SK-N-SH (cell line): ENCODE measurements around the gene XRCC3.
A peak's percentile ranks its signal among the peaks of the same experiment; 100 is the strongest.

Source experiments
- ELF1 ChIP-seq: IDR thresholded peaks from 2 replicates; pipeline ENCODE4 v1.4.0; 2012
- EP300 ChIP-seq, 2 experiments: IDR thresholded peaks; 2 replicates each; pipeline versions ENCODE4 v1.4.0 to v1.6.1; 2012; ENCODE audit warnings: borderline replicate concordance in 1 of 2, low read depth in 1 of 2, low read length in 1 of 2
- EZH2phosphoT487 ChIP-seq: fragments of 200-600 bp; sonication (generic); IDR thresholded peaks from 2 replicates; pipeline ENCODE4 v1.6.1; 2017; ENCODE audit warnings: low read depth, mixed run types, mild to moderate bottlenecking, antibody characterized with exemption, moderate library complexity, borderline replicate concordance
- GABPA ChIP-seq: IDR thresholded peaks from 2 replicates; pipeline ENCODE4 v1.4.0; 2012; ENCODE audit warnings: low read depth, mild to moderate bottlenecking
- JUND ChIP-seq: IDR thresholded peaks from 2 replicates; pipeline ENCODE4 v1.4.0; 2012
- MXI1 ChIP-seq: IDR thresholded peaks from 2 replicates; pipeline ENCODE4 v1.6.1; 2012; ENCODE audit warnings: mild to moderate bottlenecking, low read depth, low read length, improper control_type of control experiment
- NFIC ChIP-seq: IDR thresholded peaks from 2 replicates; pipeline ENCODE4 v1.4.0; 2012; ENCODE audit warnings: borderline replicate concordance
- POLR2AphosphoS5 ChIP-seq: IDR thresholded peaks from 2 replicates; pipeline ENCODE4 v1.6.1; 2012; ENCODE audit warnings: low read depth, low read length
- TF ChIP-seq, protein P1 (sequence below): fragments of 200-600 bp; sonication (generic); IDR thresholded peaks from 2 replicates; pipeline ENCODE4 v1.6.1; 2017; ENCODE audit warnings: antibody characterized with exemption, mild to moderate bottlenecking, moderate library complexity
- TF ChIP-seq, protein P2 (sequence below): IDR thresholded peaks from 2 replicates; pipeline ENCODE4 v1.4.0; 2012; ENCODE audit warnings: low read depth
- TF ChIP-seq, protein P3 (sequence below): IDR thresholded peaks from 2 replicates; pipeline ENCODE4 v1.4.0; 2012; ENCODE audit warnings: low read depth, borderline replicate concordance

DNA sequence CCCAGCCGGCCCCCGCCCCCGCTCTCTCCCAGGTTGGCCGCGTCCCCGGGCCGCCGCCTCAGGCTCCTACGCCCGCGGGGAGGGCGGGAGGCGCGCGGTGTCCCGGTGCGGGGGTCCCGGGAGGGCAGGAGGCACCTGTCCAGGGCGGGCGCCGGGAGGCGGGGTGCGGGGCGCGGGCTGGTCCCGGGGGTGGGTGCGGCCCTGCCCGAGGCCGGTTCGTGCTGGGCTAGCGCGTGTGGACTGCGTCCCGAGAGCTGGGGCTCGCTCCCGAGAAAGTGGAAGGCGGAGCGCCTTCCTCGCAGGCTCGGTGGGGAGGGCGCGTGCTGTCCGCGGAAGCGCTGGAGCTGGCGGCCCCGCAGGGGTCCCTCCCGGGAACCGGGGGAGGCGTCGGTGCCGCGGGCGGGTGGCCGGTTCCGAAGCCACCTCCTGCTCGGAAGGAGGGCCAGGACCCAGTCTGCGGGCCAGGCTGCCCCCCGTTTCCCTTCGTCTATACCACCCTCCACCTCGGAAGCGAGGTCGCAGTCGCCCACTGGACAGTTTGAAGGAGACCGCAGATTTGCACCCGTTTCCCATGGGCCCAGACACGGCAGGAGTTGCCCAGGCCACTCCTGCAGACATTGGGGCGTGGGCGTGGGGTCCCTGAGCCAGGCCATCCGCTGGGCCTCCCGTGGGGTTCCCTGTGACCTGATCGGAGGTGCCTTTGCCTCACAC lies 995 bp upstream of the XRCC3 start:
- TF ChIP-seq, protein P1, sequence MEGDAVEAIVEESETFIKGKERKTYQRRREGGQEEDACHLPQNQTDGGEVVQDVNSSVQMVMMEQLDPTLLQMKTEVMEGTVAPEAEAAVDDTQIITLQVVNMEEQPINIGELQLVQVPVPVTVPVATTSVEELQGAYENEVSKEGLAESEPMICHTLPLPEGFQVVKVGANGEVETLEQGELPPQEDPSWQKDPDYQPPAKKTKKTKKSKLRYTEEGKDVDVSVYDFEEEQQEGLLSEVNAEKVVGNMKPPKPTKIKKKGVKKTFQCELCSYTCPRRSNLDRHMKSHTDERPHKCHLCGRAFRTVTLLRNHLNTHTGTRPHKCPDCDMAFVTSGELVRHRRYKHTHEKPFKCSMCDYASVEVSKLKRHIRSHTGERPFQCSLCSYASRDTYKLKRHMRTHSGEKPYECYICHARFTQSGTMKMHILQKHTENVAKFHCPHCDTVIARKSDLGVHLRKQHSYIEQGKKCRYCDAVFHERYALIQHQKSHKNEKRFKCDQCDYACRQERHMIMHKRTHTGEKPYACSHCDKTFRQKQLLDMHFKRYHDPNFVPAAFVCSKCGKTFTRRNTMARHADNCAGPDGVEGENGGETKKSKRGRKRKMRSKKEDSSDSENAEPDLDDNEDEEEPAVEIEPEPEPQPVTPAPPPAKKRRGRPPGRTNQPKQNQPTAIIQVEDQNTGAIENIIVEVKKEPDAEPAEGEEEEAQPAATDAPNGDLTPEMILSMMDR = no peak
- TF ChIP-seq POLR2AphosphoS5 = no peak
- TF ChIP-seq, protein P2, sequence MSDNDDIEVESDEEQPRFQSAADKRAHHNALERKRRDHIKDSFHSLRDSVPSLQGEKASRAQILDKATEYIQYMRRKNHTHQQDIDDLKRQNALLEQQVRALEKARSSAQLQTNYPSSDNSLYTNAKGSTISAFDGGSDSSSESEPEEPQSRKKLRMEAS = 0 out of 2 replicates have a peak, but pooled peaks have one; percentile 30
- TF ChIP-seq GABPA = no peak
- no peak for TF ChIP-seq ELF1
- TF ChIP-seq EZH2phosphoT487 = no peak
- no peak for TF ChIP-seq JUND
- TF ChIP-seq, protein P3, sequence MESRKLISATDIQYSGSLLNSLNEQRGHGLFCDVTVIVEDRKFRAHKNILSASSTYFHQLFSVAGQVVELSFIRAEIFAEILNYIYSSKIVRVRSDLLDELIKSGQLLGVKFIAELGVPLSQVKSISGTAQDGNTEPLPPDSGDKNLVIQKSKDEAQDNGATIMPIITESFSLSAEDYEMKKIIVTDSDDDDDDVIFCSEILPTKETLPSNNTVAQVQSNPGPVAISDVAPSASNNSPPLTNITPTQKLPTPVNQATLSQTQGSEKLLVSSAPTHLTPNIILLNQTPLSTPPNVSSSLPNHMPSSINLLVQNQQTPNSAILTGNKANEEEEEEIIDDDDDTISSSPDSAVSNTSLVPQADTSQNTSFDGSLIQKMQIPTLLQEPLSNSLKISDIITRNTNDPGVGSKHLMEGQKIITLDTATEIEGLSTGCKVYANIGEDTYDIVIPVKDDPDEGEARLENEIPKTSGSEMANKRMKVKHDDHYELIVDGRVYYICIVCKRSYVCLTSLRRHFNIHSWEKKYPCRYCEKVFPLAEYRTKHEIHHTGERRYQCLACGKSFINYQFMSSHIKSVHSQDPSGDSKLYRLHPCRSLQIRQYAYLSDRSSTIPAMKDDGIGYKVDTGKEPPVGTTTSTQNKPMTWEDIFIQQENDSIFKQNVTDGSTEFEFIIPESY = no peak
- no peak for TF ChIP-seq NFIC
- TF ChIP-seq EP300 (IDR thresholded peaks at IDR 0.05; ENCODE audit: borderline replicate concordance in 1 of 2, low read depth in 1 of 2, low read length in 1 of 2) = no peak
- no peak for TF ChIP-seq MXI1
